ENCODE data around the gene CNGB1.
"Not testable (repeated sequence)": the region's sequence is repeated elsewhere in the genome, so short reads cannot be mapped to it uniquely, and the experiment has no call there.

Gene CNGB1

DNA sequence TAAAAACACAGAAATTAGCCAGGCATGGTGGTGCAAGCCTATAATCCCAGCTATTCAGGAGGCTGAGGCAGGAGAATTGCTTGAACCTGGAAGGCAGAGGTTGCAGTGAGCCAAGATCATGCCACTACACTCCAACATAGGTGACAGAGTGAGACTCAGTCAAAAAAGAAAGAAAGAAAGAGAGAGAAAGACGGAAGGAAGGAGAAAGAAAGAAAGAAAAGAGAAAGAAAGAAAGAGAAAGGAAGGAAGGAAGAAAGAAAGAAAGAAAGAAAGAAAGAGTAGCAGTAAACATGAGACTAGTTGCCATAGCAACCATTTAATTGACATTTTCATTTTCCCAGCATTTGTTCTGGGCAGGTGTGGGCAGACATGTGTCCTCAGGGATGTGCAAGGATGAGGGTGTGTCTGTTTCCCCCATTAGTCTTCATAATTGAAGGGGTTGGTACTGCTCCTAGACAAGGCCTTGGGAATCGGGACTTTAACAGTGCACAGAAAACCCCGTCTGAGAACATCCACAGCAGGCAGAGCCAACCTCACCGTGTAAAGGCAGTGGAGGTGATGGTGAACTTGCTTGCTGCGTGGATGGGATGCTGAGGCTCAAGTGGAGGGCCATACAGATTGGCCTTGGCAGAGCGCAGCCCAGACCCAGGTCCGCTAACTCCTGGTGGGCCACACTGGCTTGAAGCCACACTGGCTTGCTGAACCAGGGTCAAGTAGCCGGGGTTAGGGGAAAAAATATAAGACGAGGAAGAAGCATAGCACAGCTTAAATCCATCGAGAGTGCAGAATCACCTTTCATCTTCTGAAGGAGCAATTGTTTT lies 133.4 kb downstream of the CNGB1 start:
- Histone ChIP-seq H3K27me3 (ENCODE audit: control insufficient read depth, insufficient read depth, low read length) (no peaks in the 10 kb centered on the region), H3K27ac (ENCODE audit: low read length) (no peak overlapping the region), H3K9me3 (ENCODE audit: control insufficient read depth, low read depth, low read length) (no peaks in the 10 kb centered on the region), H3K4me1 (ENCODE audit: control insufficient read depth, low read depth, low read length) (peaks cover 21% of the 10 kb centered on the region), H3K36me3 (ENCODE audit: control insufficient read depth, low read depth, low read length) (no peaks in the 10 kb centered on the region), H3K9ac (ENCODE audit: low read length) (no peak overlapping the region), H3K4me3 (ENCODE audit: low read length) (no peak overlapping the region)

- not testable (repeated sequence) for H3K27me3 ChIP-seq (ENCODE audit: control insufficient read depth, insufficient read depth, low read length); H3K36me3 ChIP-seq (ENCODE audit: control insufficient read depth, low read depth, low read length); H3K4me3 ChIP-seq (ENCODE audit: low read length); H3K27ac ChIP-seq (ENCODE audit: low read length); H3K9me3 ChIP-seq (ENCODE audit: control insufficient read depth, low read depth, low read length); H3K9ac ChIP-seq (ENCODE audit: low read length)
- peaks cover 17% of the 10 kb centered on the region for H3K4me1 ChIP-seq (ENCODE audit: control insufficient read depth, low read depth, low read length)
Measured at GRCh38 chr16:57835439-57835838, 135.5 kb downstream of the CNGB1 start.

DNA sequence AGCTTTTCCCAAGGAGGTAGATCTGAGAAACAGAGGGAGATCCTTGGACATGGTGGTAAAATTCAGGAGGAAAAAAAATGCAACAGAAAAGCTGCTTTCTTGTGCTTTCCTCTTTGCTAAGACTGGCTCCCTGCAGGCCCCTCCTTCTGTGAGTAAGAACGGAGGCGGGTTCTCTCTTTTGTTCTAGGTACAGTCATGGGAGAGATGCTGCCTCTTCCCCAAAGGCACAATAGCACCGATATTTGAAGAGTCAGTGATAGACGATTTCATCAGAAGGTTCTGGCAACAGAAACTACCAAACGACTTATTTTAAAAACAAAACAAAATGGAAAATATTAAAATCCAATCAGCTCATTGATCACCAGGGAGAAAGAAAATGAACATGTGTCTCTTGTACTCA lies 136.0 kb downstream of the CNGB1 start:
- H3K27ac ChIP-seq (ENCODE audit: low read length), result no peak overlapping the region
- no peaks in the 10 kb centered on the region for H3K9me3 ChIP-seq (ENCODE audit: control insufficient read depth, low read depth, low read length)
- no peaks in the 10 kb centered on the region for H3K27me3 ChIP-seq (ENCODE audit: control insufficient read depth, insufficient read depth, low read length)
- H3K4me3 ChIP-seq (ENCODE audit: low read length), result no peak overlapping the region
- H3K9ac ChIP-seq (ENCODE audit: low read length), result no peak overlapping the region
- H3K4me1 ChIP-seq (ENCODE audit: control insufficient read depth, low read depth, low read length), result peaks cover 17% of the 10 kb centered on the region
- no peaks in the 10 kb centered on the region for H3K36me3 ChIP-seq (ENCODE audit: control insufficient read depth, low read depth, low read length)
